EL (cell line): ENCODE measurements around the gene GARIN6.
"Not testable (repeated sequence)": the region's sequence is repeated elsewhere in the genome, so short reads cannot be mapped to it uniquely, and the experiment has no call there.

Source experiments
- DNase-seq: peaks from one replicate; pipeline ENCODE4 v3.0.0-alpha.2; 2016

The GARIN6 gene

GRCh38 chr12:99647453-99647852 is at the start of gene GARIN6:
Gene GARIN6, plus strand, starts transcription at chr12:99647753. Its CDS starts 422 bp downstream, at chr12:99648175.
- no peak for DNase-seq

- DNase-seq: no peak
Observed at GRCh38 chr12:99598785-99599184, 48.8 kb upstream of the GARIN6 start.

- no peak for DNase-seq
Observed at GRCh38 chr12:99600388-99600787, 47.2 kb upstream of the GARIN6 start.

- DNase-seq: no peak
Observed at GRCh38 chr12:99609455-99610181, 37.9 kb upstream of the GARIN6 start.

GRCh38 chr12:99611117-99611516 is 36.4 kb upstream of the GARIN6 start:
- DNase-seq: peak; percentile 70

GRCh38 chr12:99611599-99611998 is 36.0 kb upstream of the GARIN6 start:
- DNase-seq: peak; percentile 69

GRCh38 chr12:99618657-99619056 is 28.9 kb upstream of the GARIN6 start:
- DNase-seq: peak; percentile 43

GRCh38 chr12:99619389-99620158 is 28.0 kb upstream of the GARIN6 start:
- peak; percentile 60 for DNase-seq

- no peak for DNase-seq
Observed at GRCh38 chr12:99620159-99620479, 27.4 kb upstream of the GARIN6 start.

- not testable (repeated sequence) for DNase-seq
Observed at GRCh38 chr12:99624591-99624990, 23.0 kb upstream of the GARIN6 start.

GRCh38 chr12:99627459-99627858 is 20.1 kb upstream of the GARIN6 start:
- DNase-seq: no peak

GRCh38 chr12:99644629-99645028 is 2.9 kb upstream of the GARIN6 start:
- no peak for DNase-seq

GRCh38 chr12:99648183-99648582 is 630 bp downstream of the GARIN6 start:
- no peak for DNase-seq

GRCh38 chr12:99649551-99649950 is 2.0 kb downstream of the GARIN6 start:
- no peak for DNase-seq

- DNase-seq: no peak
Observed at GRCh38 chr12:99658671-99659349, 11.3 kb downstream of the GARIN6 start.

GRCh38 chr12:99670635-99671034 is 23.1 kb downstream of the GARIN6 start:
- DNase-seq: peak; percentile 60

- no peak for DNase-seq
Observed at GRCh38 chr12:99680276-99680675, 32.7 kb downstream of the GARIN6 start.

GRCh38 chr12:99686142-99686541 is 38.6 kb downstream of the GARIN6 start:
- no peak for DNase-seq

- DNase-seq: no peak
Observed at GRCh38 chr12:99695050-99695449, 47.5 kb downstream of the GARIN6 start.
